Peyer's patch (tissue), 4 donors: ENCODE measurements around the gene PTH. TPM values are rescaled to one million over a fixed set of nuclear protein-coding genes. Genes with fewer than 3 reads are reported as not detected.

Experiments
- DNase-seq, 3 donors: peaks; one replicate each; pipeline ENCODE4 v3.0.0-alpha.2; 2017 to 2019
- H3K27ac ChIP-seq, 4 donors: fragments of 200-600 bp; sonication (generic); one replicate each; pipeline ENCODE4 v1.5.1; 2016 to 2019
- H3K27me3 ChIP-seq, 2 donors: fragments of 200-600 bp; sonication (generic); one replicate each; pipeline ENCODE4 v1.5.1; 2019
- H3K36me3 ChIP-seq, 3 donors: fragments of 200-600 bp; sonication (generic); one replicate each; pipeline ENCODE4 v1.5.1; 2016 to 2019
- H3K4me1 ChIP-seq, 4 donors: fragments of 200-600 bp; sonication (generic); one replicate each; pipeline ENCODE4 v1.5.1; 2016 to 2019
- H3K4me3 ChIP-seq, 4 donors: fragments of 200-600 bp; sonication (generic); 1 replicate in 3 of 4; 2 replicates in 1 of 4; pipeline ENCODE4 v1.5.1; 2016 to 2019; ENCODE audit warnings: mild to moderate bottlenecking in 1 of 4
- H3K9me3 ChIP-seq, 4 donors: fragments of 200-600 bp; sonication (generic); one replicate each; pipeline ENCODE4 v1.5.1; 2016 to 2019; ENCODE audit warnings: mild to moderate bottlenecking in 1 of 4
- POLR2A ChIP-seq, 2 donors: fragments of 450-650 bp; IDR thresholded peaks; one replicate each; pipeline ENCODE4 v1.5.1; 2017; ENCODE audit warnings: antibody characterized with exemption in 2 of 2, mild to moderate bottlenecking in 2 of 2, moderate library complexity in 2 of 2
- total RNA-seq, 4 donors: library from RNA; depleted of rRNA; stranded (reverse); fragments of >200 nt; gene quantifications; one replicate each; pipeline ENCODE4 v1.1.0, GENCODE V29; 2016
- TF ChIP-seq, protein P1 (sequence below), 6 experiments: fragments of 450-650 bp in 4 of 6; fragments of 200-600 bp in 2 of 6; sonication (generic) in 1 of 6; IDR thresholded peaks; one replicate each; pipeline ENCODE4 v1.5.1; 2017 to 2019; ENCODE audit warnings: antibody characterized with exemption in 6 of 6, mild to moderate bottlenecking in 3 of 6, moderate library complexity in 1 of 6

PTH gene
- total RNA-seq, 4 donors from 2014 or later: not detected

DNA sequence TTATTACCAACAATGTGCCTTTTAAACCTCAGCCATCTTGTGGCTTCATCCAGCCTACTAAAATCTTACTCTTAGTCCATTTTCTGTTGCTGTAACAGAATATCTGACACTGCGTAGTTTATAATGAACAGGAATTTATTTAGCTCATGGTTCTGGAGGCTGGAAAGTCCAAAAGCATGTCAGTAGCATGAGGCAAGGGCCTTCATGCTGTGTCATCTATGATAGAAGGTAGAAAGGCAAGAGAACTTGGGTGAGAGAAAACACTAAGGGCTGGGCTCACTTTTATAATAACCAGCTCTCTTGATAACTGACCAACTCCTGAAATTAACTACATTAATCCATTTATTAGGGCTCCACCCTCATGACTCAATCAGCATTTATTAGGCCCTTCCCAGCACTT lies 46.3 kb downstream of the PTH start:
- Histone ChIP-seq H3K36me3 (no peaks in the 10 kb centered on the region), H3K27ac (no peak overlapping the region), H3K9me3 (no peaks in the 10 kb centered on the region), H3K4me3 (no peak overlapping the region), H3K4me1 (peaks cover 0 to 4% (median 0%) of the 10 kb centered on the region in 4 donors), H3K27me3 (no peaks in the 10 kb centered on the region)
- DNase-seq: no peak
- TF ChIP-seq, protein P1, sequence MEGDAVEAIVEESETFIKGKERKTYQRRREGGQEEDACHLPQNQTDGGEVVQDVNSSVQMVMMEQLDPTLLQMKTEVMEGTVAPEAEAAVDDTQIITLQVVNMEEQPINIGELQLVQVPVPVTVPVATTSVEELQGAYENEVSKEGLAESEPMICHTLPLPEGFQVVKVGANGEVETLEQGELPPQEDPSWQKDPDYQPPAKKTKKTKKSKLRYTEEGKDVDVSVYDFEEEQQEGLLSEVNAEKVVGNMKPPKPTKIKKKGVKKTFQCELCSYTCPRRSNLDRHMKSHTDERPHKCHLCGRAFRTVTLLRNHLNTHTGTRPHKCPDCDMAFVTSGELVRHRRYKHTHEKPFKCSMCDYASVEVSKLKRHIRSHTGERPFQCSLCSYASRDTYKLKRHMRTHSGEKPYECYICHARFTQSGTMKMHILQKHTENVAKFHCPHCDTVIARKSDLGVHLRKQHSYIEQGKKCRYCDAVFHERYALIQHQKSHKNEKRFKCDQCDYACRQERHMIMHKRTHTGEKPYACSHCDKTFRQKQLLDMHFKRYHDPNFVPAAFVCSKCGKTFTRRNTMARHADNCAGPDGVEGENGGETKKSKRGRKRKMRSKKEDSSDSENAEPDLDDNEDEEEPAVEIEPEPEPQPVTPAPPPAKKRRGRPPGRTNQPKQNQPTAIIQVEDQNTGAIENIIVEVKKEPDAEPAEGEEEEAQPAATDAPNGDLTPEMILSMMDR (IDR thresholded peaks at IDR 0.05): no peak
- no peak for TF ChIP-seq POLR2A (IDR thresholded peaks at IDR 0.05)

DNA sequence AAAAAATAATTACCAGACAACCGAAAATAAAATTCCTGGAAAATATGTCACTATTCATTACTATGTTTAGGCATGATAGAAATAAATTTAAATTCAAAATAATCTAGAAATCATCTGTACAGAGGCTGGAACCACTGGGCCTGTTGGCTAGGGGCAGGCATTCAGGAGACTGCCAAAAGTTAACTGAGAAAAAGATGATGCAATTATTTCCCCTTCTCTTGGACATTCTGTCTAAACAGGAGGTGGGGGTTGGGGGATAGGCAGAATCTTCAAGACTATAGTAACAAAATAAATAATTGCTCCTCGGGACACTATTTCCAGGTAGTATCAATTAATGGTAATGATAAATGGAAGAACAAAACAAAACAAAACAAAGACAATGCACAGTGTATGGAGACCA lies 46.9 kb downstream of the PTH start:
- no peaks in the 10 kb centered on the region for H3K36me3 ChIP-seq
- H3K4me1 ChIP-seq: peaks cover 0 to 4% (median 0%) of the 10 kb centered on the region in 4 donors
- no peaks in the 10 kb centered on the region for H3K9me3 ChIP-seq
- TF ChIP-seq, protein P1 (IDR thresholded peaks at IDR 0.05): no peak
- TF ChIP-seq POLR2A (IDR thresholded peaks at IDR 0.05): no peak
- DNase-seq: no peak
- H3K27me3 ChIP-seq: no peaks in the 10 kb centered on the region
- no peak overlapping the region for H3K27ac ChIP-seq
- no peak overlapping the region for H3K4me3 ChIP-seq

DNA sequence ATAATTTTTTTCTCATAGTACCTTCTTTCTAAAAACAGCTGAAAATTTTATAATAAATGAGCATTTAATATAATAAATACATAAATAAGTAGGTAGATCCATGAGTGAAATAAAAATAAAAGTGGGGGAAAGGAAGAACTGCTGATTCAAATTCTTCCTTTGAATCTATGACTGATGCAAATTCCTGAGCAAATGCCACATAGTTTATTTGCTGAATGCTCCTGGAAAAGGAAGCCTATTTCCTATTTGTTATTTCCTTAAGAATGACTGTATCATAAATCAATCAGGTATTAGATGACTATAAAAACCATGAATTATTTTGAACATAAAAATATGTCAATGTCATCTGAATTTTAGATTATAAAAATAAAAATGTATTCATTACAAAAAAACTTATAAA lies 49.4 kb downstream of the PTH start:
- DNase-seq: no peak
- Histone ChIP-seq H3K4me1 (peaks cover 0 to 4% (median 0%) of the 10 kb centered on the region in 4 donors), H3K9me3 (no peaks in the 10 kb centered on the region), H3K36me3 (no peaks in the 10 kb centered on the region), H3K4me3 (no peak overlapping the region), H3K27me3 (no peaks in the 10 kb centered on the region), H3K27ac (no peak overlapping the region)
- TF ChIP-seq, protein P1 (IDR thresholded peaks at IDR 0.05): no peak
- TF ChIP-seq POLR2A (IDR thresholded peaks at IDR 0.05): no peak

DNA sequence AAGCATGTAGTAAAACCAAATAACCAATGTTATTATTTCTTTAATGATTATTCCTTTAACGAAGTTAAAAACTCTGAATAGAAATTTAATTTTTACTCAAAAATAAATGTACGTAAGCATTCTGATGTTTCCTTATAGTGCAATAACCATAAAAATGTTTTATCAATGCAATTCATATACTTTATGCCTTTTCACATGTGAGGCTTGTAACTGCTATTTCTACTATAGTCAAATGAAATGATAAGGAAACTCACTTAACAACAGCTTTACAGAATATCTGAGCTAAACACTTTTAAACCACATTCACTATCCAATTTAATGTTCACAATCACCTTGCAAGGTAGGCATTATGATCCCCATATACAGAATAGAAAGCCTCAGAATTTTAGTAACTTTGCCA lies 50.2 kb downstream of the PTH start:
- no peaks in the 10 kb centered on the region for H3K36me3 ChIP-seq
- no peak overlapping the region for H3K27ac ChIP-seq
- H3K4me1 ChIP-seq: peaks cover 0 to 4% (median 0%) of the 10 kb centered on the region in 4 donors
- H3K4me3 ChIP-seq: no peak overlapping the region
- no peaks in the 10 kb centered on the region for H3K9me3 ChIP-seq
- H3K27me3 ChIP-seq: no peaks in the 10 kb centered on the region
- no peak for DNase-seq
- TF ChIP-seq, protein P1 (IDR thresholded peaks at IDR 0.05): no peak
- no peak for TF ChIP-seq POLR2A (IDR thresholded peaks at IDR 0.05)

Other genes with a start within 250 kb of the PTH start
- 10 to 100 TPM; 19.4 to 87.5 (median 39.7) TPM for gene BMAL1, start 218.2 kb downstream of the PTH start, total RNA-seq
- 10 to 100 TPM; 13.8 to 33.3 (median 27.1) TPM for gene BTBD10, start 32.8 kb downstream of the PTH start, total RNA-seq
- gene FAR1, start 172.7 kb upstream of the PTH start, total RNA-seq: 100 to 1,000 TPM in 1 of 4 donors, 10 to 100 TPM in 3; 35.2 to 125 (median 74.0) TPM